Kidney (tissue), 14 donors: ENCODE results near the gene PAX5. TPM values are rescaled to one million over a fixed set of nuclear protein-coding genes. Genes with fewer than 3 reads are reported as not detected.

Experiments
- DNase-seq, 5 donors: peaks; one replicate each; pipeline ENCODE4 v3.0.0-alpha.2; 2013 to 2020
- FAIRE-seq: peaks from 2 replicates; lab custom pipeline; 2012; peaks lifted over from hg19 to GRCh38; lab: Jason Lieb, UNC
- H3K27ac ChIP-seq, 2 donors: one replicate each; pipeline ENCODE4 v1.7.0; 2013; ENCODE audit warnings: low read depth in 2 of 2, low read length in 2 of 2, inconsistent platforms in 1 of 2
- H3K27me3 ChIP-seq: one replicate; pipeline ENCODE4 v1.7.1; 2013; ENCODE audit warnings: low read length, inconsistent platforms; ENCODE audit not compliant: control insufficient read depth, insufficient read depth
- H3K36me3 ChIP-seq, 3 donors: one replicate each; pipeline versions ENCODE4 v1.7.0 to v1.7.1; 2013; ENCODE audit warnings: low read length in 3 of 3, control low read depth in 1 of 3, inconsistent platforms in 1 of 3; ENCODE audit not compliant: insufficient read depth in 3 of 3, control insufficient read depth in 2 of 3
- H3K4me1 ChIP-seq, 3 donors: one replicate each; pipeline versions ENCODE4 v1.7.0 to v1.7.1; 2013; ENCODE audit warnings: low read length in 3 of 3, inconsistent platforms in 1 of 3, low read depth in 1 of 3; ENCODE audit not compliant: control insufficient read depth in 2 of 3, insufficient read depth in 2 of 3
- H3K4me3 ChIP-seq, 3 donors: one replicate each; pipeline versions ENCODE4 v1.7.0 to v1.8.1; 2013; ENCODE audit warnings: low read length in 3 of 3, control low read depth in 1 of 3, inconsistent platforms in 1 of 3
- H3K9ac ChIP-seq, 3 donors: one replicate each; pipeline versions ENCODE4 v1.7.0 to v1.7.1; 2013; ENCODE audit warnings: low read length in 3 of 3, control low read depth in 1 of 3, inconsistent platforms in 1 of 3
- H3K9me3 ChIP-seq, 3 donors: one replicate each; pipeline versions ENCODE4 v1.7.0 to v1.7.1; 2013; ENCODE audit warnings: low read length in 3 of 3, control low read depth in 1 of 3, inconsistent platforms in 1 of 3; ENCODE audit not compliant: control insufficient read depth in 2 of 3, insufficient read depth in 1 of 3
- CTCF ChIP-seq: IDR thresholded peaks from 3 replicates; pipeline ENCODE4 v1.5.1; 2012; ENCODE audit warnings: mild to moderate bottlenecking, moderate library complexity, borderline replicate concordance; ENCODE audit not compliant: insufficient read depth; ENCODE audit errors: extremely low read depth
- intact Hi-C: fragments of 100-400 bp; cut with DNase I; formaldehyde crosslinking; loops from one replicate; pipeline ENCODE4 v1.11.1; 2022
- polyA plus RNA-seq: library from polyadenylated mRNA; stranded (reverse); fragments of 350-450 nt; fragmentation: Illumina TruSeq; extraction: RNeasy Lipid Tissue Mini Kit (QIAGEN cat#74804); gene quantifications from one replicate; pipeline ENCODE4 v1.2.3, GENCODE V29; 2014; ENCODE audit warnings: low read depth, low replicate concordance; ENCODE audit not compliant: insufficient read depth
- total RNA-seq: library from RNA; stranded (reverse); fragmentation: NEBNext Ultra II Directional; extraction: Animal tissue kit (Norgen Biotek cat#: 25700); gene quantifications from one replicate; pipeline ENCODE4 v1.2.1, GENCODE V29; 2021
- donor health status: control.
- donor health status: control.
- donor health status: control.
- donor health status: control.
- donor health status: control.
- donor health status: DM: yes; HTN: yes; CAD: no.
- donor health status: Normal renal cell carcinoma (clear cell type).

Gene PAX5
- total and polyA plus RNA-seq, 2 donors from 2014 or later, result 2.7 TPM; not detected in 1

GRCh38 chr9:36894695-36895310 lies 139.3 kb downstream of the PAX5 start:
- Histone ChIP-seq H3K4me1 (no peaks in the 10 kb centered on the region), H3K9me3 (no peaks in the 10 kb centered on the region), H3K9ac (no peak overlapping the region), H3K27ac (no peak overlapping the region), H3K27me3 (no peaks in the 10 kb centered on the region), H3K4me3 (no peak overlapping the region), H3K36me3 (no peaks in the 10 kb centered on the region)
- no peak for FAIRE-seq
- TF ChIP-seq CTCF, result no peak
- intact Hi-C loops, result no loop called here
- peak in 1 of 5 donors; percentile 18 for DNase-seq

- H3K27me3 ChIP-seq, result no peaks in the 10 kb centered on the region
- DNase-seq (peak in 1 of 5 donors; percentile 15), FAIRE-seq (no peak)
- no peak overlapping the region for H3K4me3 ChIP-seq
- intact Hi-C loops, result no loop called here
- no peaks in the 10 kb centered on the region for H3K9me3 ChIP-seq
- no peak overlapping the region for H3K27ac ChIP-seq
- no peaks in the 10 kb centered on the region for H3K36me3 ChIP-seq
- TF ChIP-seq CTCF, result no peak
- H3K9ac ChIP-seq, result no peak overlapping the region
- no peaks in the 10 kb centered on the region for H3K4me1 ChIP-seq
Observed at GRCh38 chr9:36893911-36894310, 140.2 kb downstream of the PAX5 start.

- peak in 1 of 5 donors; percentile 15 for DNase-seq
- FAIRE-seq, result no peak
- intact Hi-C loops, result no loop called here
- TF ChIP-seq CTCF, result no peak
- H3K9me3 ChIP-seq, result no peaks in the 10 kb centered on the region
- H3K27ac ChIP-seq, result no peak overlapping the region
- H3K36me3 ChIP-seq, result no peaks in the 10 kb centered on the region
- no peak overlapping the region for H3K4me3 ChIP-seq
- H3K4me1 ChIP-seq, result no peaks in the 10 kb centered on the region
- H3K9ac ChIP-seq, result no peak overlapping the region
- no peaks in the 10 kb centered on the region for H3K27me3 ChIP-seq
Observed at GRCh38 chr9:36893184-36893583, 140.9 kb downstream of the PAX5 start.

- no peak overlapping the region for H3K9ac ChIP-seq
- no peak for FAIRE-seq
- H3K27ac ChIP-seq, result no peak overlapping the region
- no peaks in the 10 kb centered on the region for H3K4me1 ChIP-seq
- H3K27me3 ChIP-seq, result no peaks in the 10 kb centered on the region
- no peak for TF ChIP-seq CTCF
- intact Hi-C loops, result no loop called here
- no peak for DNase-seq
- H3K4me3 ChIP-seq, result no peak overlapping the region
- H3K9me3 ChIP-seq, result no peaks in the 10 kb centered on the region
- H3K36me3 ChIP-seq, result no peaks in the 10 kb centered on the region
Observed at GRCh38 chr9:36892279-36892678, 141.8 kb downstream of the PAX5 start.
